ENCODE data around the gene KRAS.

DNA sequence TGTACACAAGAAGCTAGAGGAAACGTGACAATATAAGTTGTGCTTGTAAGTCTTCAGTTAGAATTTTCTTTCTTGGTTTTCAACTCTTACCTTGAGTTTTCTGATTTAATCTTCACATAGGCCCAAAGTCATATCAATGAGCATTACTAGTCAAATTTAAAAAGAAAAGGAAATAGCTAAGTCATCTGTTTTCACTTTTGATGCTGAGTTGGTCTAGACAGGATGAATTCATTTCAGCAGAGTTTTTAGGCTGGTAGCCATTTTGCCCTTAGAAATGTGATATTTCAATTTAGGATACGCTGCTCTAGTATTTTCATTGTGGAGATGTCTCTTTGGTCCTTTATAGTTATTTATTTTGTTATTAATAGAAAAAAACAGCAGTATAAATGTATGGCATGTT is 44.6 kb upstream of the KRAS start:
- TF ChIP-seq EZH2 (IDR thresholded peaks at IDR 0.05; ENCODE audit: insufficient read depth, poor library complexity, severe bottlenecking) (no peak), EZH2phosphoT487 (IDR thresholded peaks at IDR 0.05; ENCODE audit: insufficient read depth, low read depth) (no peak)

Data from GM23248 (cell line).